ENCODE measurements around the gene PROZ. TPM values are rescaled to one million over a fixed set of nuclear protein-coding genes. Genes with fewer than 3 reads are reported as not detected.

The PROZ gene
- total RNA-seq, 1 experiment from 2014 or later, result not detected

- H3K27me3 Mint-ChIP-seq (ENCODE audit: low read depth), result peaks cover 28% of the 10 kb centered on the region
- Histone ChIP-seq H3K9me3 (ENCODE audit: control insufficient read depth, low read depth, low read length) (no peaks in the 10 kb centered on the region), H2AFZ (ENCODE audit: low read length) (no peak overlapping the region), H3K14ac (ENCODE audit: insufficient read depth, low read length) (no peak overlapping the region), H3K27ac (ENCODE audit: insufficient read length, low read depth, low read length) (no peak overlapping the region), H3K23me2 (ENCODE audit: insufficient read length, low read depth, low read length, poor library complexity, severe bottlenecking) (no peaks in the 10 kb centered on the region), H3K79me1 (ENCODE audit: insufficient read depth, low read depth, low read length, poor library complexity, severe bottlenecking) (no peaks in the 10 kb centered on the region), H3K23ac (ENCODE audit: insufficient read length, low read depth, low read length) (no peak overlapping the region), H2BK120ac (ENCODE audit: low read depth, low read length, poor library complexity, severe bottlenecking) (no peak overlapping the region), H3K56ac (ENCODE audit: insufficient read length, low read depth, low read length) (no peak overlapping the region), H2BK20ac (ENCODE audit: low read depth, low read length, poor library complexity, severe bottlenecking) (no peak overlapping the region), H4K8ac (replicated peaks; ENCODE audit: insufficient read length, low read depth, low read length) (no peak overlapping the region), H4K91ac (ENCODE audit: insufficient read length, low read depth, low read length) (no peak overlapping the region), H2BK15ac (ENCODE audit: low read depth, low read length) (no peak overlapping the region), H4K20me1 (ENCODE audit: control insufficient read depth, insufficient read depth, insufficient read length) (no peaks in the 10 kb centered on the region), H3K9ac (ENCODE audit: extremely low read depth, insufficient read length, low read length) (no peak overlapping the region), H3K4me2 (ENCODE audit: insufficient read depth, insufficient read length, low read length) (no peak overlapping the region), H4K5ac (ENCODE audit: insufficient read length, low read depth, low read length) (no peak overlapping the region), H2AK5ac (ENCODE audit: insufficient read length, low read length) (no peak overlapping the region), H2BK5ac (ENCODE audit: insufficient read length, low read length) (no peak overlapping the region), H3K27me3 (ENCODE audit: insufficient read depth, low read length) (peaks cover 5% of the 10 kb centered on the region; the same call in 1 of the 2 replicates), H3K4ac (ENCODE audit: low read depth, low read length) (no peak overlapping the region), H3T11ph (ENCODE audit: low read length) (no peak overlapping the region), H3K18ac (ENCODE audit: insufficient read length, low read depth, low read length) (no peak overlapping the region), H2BK12ac (ENCODE audit: insufficient read length, low read depth, low read length) (no peak overlapping the region), H3K79me2 (ENCODE audit: insufficient read depth, low read length) (no peaks in the 10 kb centered on the region), H3K4me1 (ENCODE audit: insufficient read depth, low read length) (no peaks in the 10 kb centered on the region; the same call in 1 of the 2 replicates)
- no peak for TF ChIP-seq CTCF (conservative IDR thresholded peaks at IDR 0.05)
- no peak overlapping the region for H3K27ac Mint-ChIP-seq
- H3K4me3 Mint-ChIP-seq, result no peak overlapping the region
- peaks cover 7 to 8% of the 10 kb centered on the region in 2 experiments for H3K4me1 Mint-ChIP-seq
- no CpG with 5 or more reads among the region's 9 CpGs for WGBS (ENCODE audit: extremely low coverage, insufficient read length, low lambda C conversion rate)
- no peak for DNase-seq
- H3K9me3 Mint-ChIP-seq, result peaks cover 0 to 4% of the 10 kb centered on the region in 2 experiments; a peak in 1 of 5 replicates
- no peaks in the 10 kb centered on the region for H3K36me3 Mint-ChIP-seq (ENCODE audit: insufficient read depth in 1 of 3, low read depth in 3 of 3)
Measured at GRCh38 chr13:113117911-113118260, 40.6 kb upstream of the PROZ start.

All from H9 (cell line).